Psoas muscle (tissue), 8 donors: ENCODE results near the gene IL19. TPM values are rescaled to one million over a fixed set of nuclear protein-coding genes. Genes with fewer than 3 reads are reported as not detected.
A peak's percentile ranks its signal among the peaks of the same experiment; 100 is the strongest.

ENCODE experiments used
- ATAC-seq, 4 donors: fragments of 200-7000 bp; cut with Tn5 transposase; one replicate each; pipeline ENCODE4 v1.9.1; 2020; ENCODE audit warnings: moderate library complexity in 3 of 4, mild to moderate bottlenecking in 2 of 4
- DNase-seq, 2 donors: peaks; one replicate each; pipeline ENCODE4 v3.0.0-alpha.2; 2020
- H3K27ac ChIP-seq: fragments of 200-600 bp; one replicate; pipeline ENCODE4 v1.8.0; 2022
- H3K27me3 ChIP-seq, 3 donors: fragments of 200-600 bp in 1 of 3; one replicate each; pipeline versions ENCODE4 v1.6.1 to v1.8.0; 2013 to 2022; ENCODE audit warnings: low read length in 2 of 3, mild to moderate bottlenecking in 2 of 3, moderate library complexity in 1 of 3; ENCODE audit not compliant: insufficient read depth in 3 of 3
- H3K36me3 ChIP-seq, 2 donors: fragments of 200-600 bp in 1 of 2; one replicate each; pipeline versions ENCODE4 v1.6.1 to v1.8.0; 2013 to 2022; ENCODE audit warnings: low read depth in 1 of 2, mild to moderate bottlenecking in 1 of 2, moderate library complexity in 1 of 2; ENCODE audit not compliant: insufficient read depth in 1 of 2
- H3K4me1 ChIP-seq: fragments of 200-600 bp; one replicate; pipeline ENCODE4 v1.8.0; 2022
- H3K4me3 ChIP-seq: fragments of 200-600 bp; one replicate; pipeline ENCODE4 v1.8.0; 2022; ENCODE audit warnings: mild to moderate bottlenecking
- H3K9me3 ChIP-seq: fragments of 200-600 bp; one replicate; pipeline ENCODE4 v1.8.0; 2022
- CTCF ChIP-seq: fragments of 200-600 bp; IDR thresholded peaks from one replicate; pipeline ENCODE4 v1.8.0; 2022; ENCODE audit warnings: antibody characterized with exemption
- WGBS, 3 donors: extraction: QIAGEN DNeasy Blood & Tissue Kit; methylation state at CpG; one replicate each; pipeline versions ENCODE4 v1.1.6 to v1.1.7; 2013; 5-methylcytosine and 5-hydroxymethylcytosine counted together
- intact Hi-C, 2 donors: fragments of 100-400 bp; cut with DNase I; formaldehyde crosslinking; loops; one replicate each; pipeline versions ENCODE4 v1.11.0 to v1.14.2; 2022
- polyA plus RNA-seq, 3 donors: library from polyadenylated mRNA; stranded (reverse); fragments of 200-250 nt; gene quantifications; one replicate each; pipeline ENCODE4 v1.2.3, GENCODE V29; 2013
- total RNA-seq, 4 donors: library from RNA; stranded (reverse); fragmentation: NEBNext Ultra II Directional in 2 of 4; extraction: Animal tissue kit (Norgen Biotek cat#: 25700) in 2 of 4; gene quantifications; one replicate each; pipeline versions ENCODE4 v1.2.1 to v1.2.4, GENCODE V29; 2021 to 2023
- donor health status: healthy with polysubstance abuse.
- donor health status: DM: no; HTN: no; CAD: no; lungs with moderate emphysema.
- donor health status: Bipolar disorder and iron deficiency.
- donor health status: healthy.
- donor health status: DM: yes; HTN: yes; CAD: no.
- donor health status: DM: no; HTN: no; CAD: no.
- donor health status: DM: no; HTN: no; CAD: no.
- donor health status: DM: yes; HTN: yes; CAD: no.

Gene IL19
- total and polyA plus RNA-seq, 7 donors, result not detected

GRCh38 chr1:206833801-206834200, 63.2 kb downstream of the IL19 start:
- no peak overlapping the region for H3K4me3 ChIP-seq
- intact Hi-C loops, result no loop called here
- no peaks in the 10 kb centered on the region for H3K36me3 ChIP-seq
- no peak for TF ChIP-seq CTCF
- no peaks in the 10 kb centered on the region for H3K4me1 ChIP-seq
- peaks cover 0 to 10% (median 0%) of the 10 kb centered on the region in 3 donors for H3K27me3 ChIP-seq
- H3K27ac ChIP-seq, result no peak overlapping the region
- WGBS, 3 donors, result 40 to 49% (median 42%) methylated on average over 2 of the region's 2 CpGs
- ATAC-seq (no peak), DNase-seq (no peak)
- no peaks in the 10 kb centered on the region for H3K9me3 ChIP-seq

- DNase-seq (no peak), ATAC-seq (no peak)
- Histone ChIP-seq H3K36me3 (no peaks in the 10 kb centered on the region), H3K9me3 (no peaks in the 10 kb centered on the region), H3K4me1 (no peaks in the 10 kb centered on the region), H3K4me3 (no peak overlapping the region), H3K27ac (no peak overlapping the region), H3K27me3 (peaks cover 0 to 10% (median 0%) of the 10 kb centered on the region in 3 donors)
- 85 to 90% (median 89%) methylated on average over 6 of the region's 6 CpGs for WGBS, 3 donors
- TF ChIP-seq CTCF, result no peak
- intact Hi-C loops, result no loop called here
Measured at GRCh38 chr1:206834217-206834616, 63.6 kb downstream of the IL19 start.

- intact Hi-C loops, result no loop called here
- ATAC-seq (peak in 2 of 4 donors; percentile 30), DNase-seq (peak in 1 of 2 donors; percentile 37)
- H3K27ac ChIP-seq, result no peak overlapping the region
- peaks cover 0 to 10% (median 0%) of the 10 kb centered on the region in 3 donors for H3K27me3 ChIP-seq
- 38 to 45% (median 43%) methylated on average over 3 of the region's 3 CpGs for WGBS, 3 donors
- H3K36me3 ChIP-seq, result no peaks in the 10 kb centered on the region
- no peaks in the 10 kb centered on the region for H3K4me1 ChIP-seq
- no peak overlapping the region for H3K4me3 ChIP-seq
- TF ChIP-seq CTCF, result no peak
- no peaks in the 10 kb centered on the region for H3K9me3 ChIP-seq
Measured at GRCh38 chr1:206834711-206835110, 64.1 kb downstream of the IL19 start.

- peaks cover 0 to 10% (median 0%) of the 10 kb centered on the region in 3 donors for H3K27me3 ChIP-seq
- no peak overlapping the region for H3K4me3 ChIP-seq
- intact Hi-C loops, result no loop called here
- H3K4me1 ChIP-seq, result no peaks in the 10 kb centered on the region
- TF ChIP-seq CTCF, result no peak
- no peak overlapping the region for H3K27ac ChIP-seq
- no peaks in the 10 kb centered on the region for H3K9me3 ChIP-seq
- no peaks in the 10 kb centered on the region for H3K36me3 ChIP-seq
- ATAC-seq, result no peak
- WGBS, 3 donors, result 26 to 42% (median 38%) methylated on average over 3 of the region's 3 CpGs
- no peak for DNase-seq
Measured at GRCh38 chr1:206835186-206835585, 64.6 kb downstream of the IL19 start.

- ATAC-seq (no peak), DNase-seq (no peak)
- Histone ChIP-seq H3K36me3 (no peaks in the 10 kb centered on the region), H3K27ac (no peak overlapping the region), H3K4me1 (no peaks in the 10 kb centered on the region), H3K4me3 (no peak overlapping the region), H3K27me3 (peaks cover 0 to 10% (median 0%) of the 10 kb centered on the region in 3 donors), H3K9me3 (no peaks in the 10 kb centered on the region)
- 60 to 72% (median 63%) methylated on average over 2 of the region's 2 CpGs for WGBS, 3 donors
- TF ChIP-seq CTCF, result no peak
- intact Hi-C loops, result no loop called here
Measured at GRCh38 chr1:206836111-206836510, 65.5 kb downstream of the IL19 start.
